ENCODE data around the gene CFAP69. TPM values are rescaled to one million over a fixed set of nuclear protein-coding genes. Genes with fewer than 3 reads are reported as not detected.

The CFAP69 gene
- 2.5 TPM in 2 replicates for total RNA-seq
- long read RNA-seq, partial matches to known transcripts = 1 of 1 reads
- long read RNA-seq, other reads (novel, unspliced or antisense) = 0 of 1 reads

DNA sequence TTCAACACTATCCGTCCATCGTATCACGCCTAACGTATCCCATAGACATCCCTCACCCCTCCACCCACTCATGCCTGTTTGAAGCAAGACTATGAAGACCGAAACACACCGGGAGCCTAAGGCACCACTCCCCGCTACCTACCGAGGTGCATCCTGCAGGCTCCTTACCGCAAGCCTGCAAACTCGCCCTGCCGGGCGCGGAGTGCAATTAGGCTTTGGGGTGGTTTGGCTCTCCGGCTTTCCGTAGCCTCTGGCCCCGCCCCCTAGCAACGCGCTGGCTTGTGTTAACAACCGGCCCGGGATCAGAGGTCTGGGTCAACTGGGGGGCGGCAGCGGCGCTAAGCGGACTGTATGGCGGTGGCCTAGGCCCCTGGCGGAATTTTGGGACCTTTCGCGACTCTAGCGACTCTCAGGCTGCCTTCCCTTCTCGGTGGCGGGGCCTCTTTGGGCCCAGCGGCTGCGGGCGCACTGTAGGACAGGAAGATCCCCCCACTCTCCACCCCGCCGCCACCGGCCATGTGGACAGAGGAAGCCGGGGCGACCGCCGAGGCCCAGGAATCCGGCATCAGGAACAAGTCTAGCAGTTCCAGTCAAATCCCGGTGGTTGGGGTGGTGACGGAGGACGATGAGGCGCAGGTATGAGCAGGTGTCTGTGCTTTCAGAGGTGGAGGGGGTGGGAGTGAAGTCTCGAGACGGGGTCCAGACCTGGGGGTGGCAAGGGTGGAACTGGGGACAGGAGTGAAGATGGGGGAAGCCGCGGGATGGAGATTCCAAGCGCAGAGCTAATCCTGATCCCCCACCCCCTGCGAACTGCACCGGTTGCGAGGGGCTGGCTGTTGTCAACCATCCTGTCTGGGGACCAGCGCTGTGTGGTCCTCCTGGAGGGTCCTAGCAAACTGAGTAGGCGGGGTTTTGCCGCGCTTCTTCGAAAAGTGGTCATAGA, at the start of gene CFAP69:
Gene CFAP69 (plus strand): TSS at position 266 of the 943 bp plus-strand sequence. CDS start 251 bp downstream, at position 517.
- peaks cover 63% of the 10 kb centered on the region for H3K27me3 Mint-ChIP-seq (ENCODE audit: low read depth)
- H3K27ac Mint-ChIP-seq (ENCODE audit: unreplicated experiment) = peak within 1 kb of the TSS; percentile 91
- peak; percentile 92 for DNase-seq (ENCODE audit: low read depth, low spot score)
- no peaks in the 10 kb centered on the region for H3K9me3 Mint-ChIP-seq
- peak; percentile 51 for TF ChIP-seq CTCF (conservative IDR thresholded peaks at IDR 0.05)
- H3K4me1 Mint-ChIP-seq = peaks cover 19% of the 10 kb centered on the region
- no peaks in the 10 kb centered on the region for H3K36me3 Mint-ChIP-seq (ENCODE audit: low read depth)
- peak within 1 kb of the TSS; percentile 96 for H3K4me3 Mint-ChIP-seq

DNA sequence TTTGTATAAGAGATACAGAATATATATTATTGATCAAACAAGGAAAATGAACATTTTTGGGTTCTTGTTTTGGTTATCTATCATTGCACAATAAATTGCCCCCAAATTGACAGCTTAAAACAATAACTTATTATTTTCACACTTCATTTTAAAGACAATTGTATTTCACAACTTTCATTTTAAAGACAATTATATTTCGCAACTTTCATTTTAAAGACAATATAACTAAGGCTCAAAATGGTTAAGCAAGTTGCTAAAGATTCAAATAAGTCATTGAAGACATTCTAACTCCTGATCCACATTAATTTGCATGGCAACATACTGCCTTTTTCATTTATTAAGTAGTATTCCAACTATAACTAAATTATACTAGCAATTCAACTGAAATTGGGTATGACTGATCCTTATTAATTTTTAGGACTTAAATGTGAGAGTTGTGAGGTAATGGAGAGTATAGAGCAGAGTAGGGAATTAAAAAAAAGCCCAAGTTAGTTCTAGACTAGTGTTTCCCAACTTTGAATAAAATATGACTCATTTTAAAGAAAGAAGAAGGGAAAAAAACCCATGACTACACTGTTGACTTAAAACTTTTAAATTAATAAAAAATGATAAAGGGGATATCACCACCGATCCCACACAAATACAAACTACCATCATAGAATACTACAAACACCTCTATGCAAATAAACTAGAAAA, 43.3 kb upstream of the CFAP69 start:
- Mint-ChIP-seq H3K27ac (ENCODE audit: unreplicated experiment) (no peak overlapping the region), H3K4me1 (no peaks in the 10 kb centered on the region), H3K36me3 (ENCODE audit: low read depth) (peaks cover 2% of the 10 kb centered on the region), H3K9me3 (peaks cover 2% of the 10 kb centered on the region), H3K4me3 (no peak overlapping the region), H3K27me3 (ENCODE audit: low read depth) (peaks cover 3% of the 10 kb centered on the region)
- no peak for TF ChIP-seq CTCF (conservative IDR thresholded peaks at IDR 0.05)
- no peak for DNase-seq (ENCODE audit: low read depth, low spot score)

- Mint-ChIP-seq H3K27me3 (ENCODE audit: low read depth) (peaks cover 30% of the 10 kb centered on the region), H3K4me1 (peaks cover 8% of the 10 kb centered on the region), H3K27ac (ENCODE audit: unreplicated experiment) (no peak overlapping the region), H3K4me3 (no peak overlapping the region), H3K9me3 (peaks cover 2% of the 10 kb centered on the region), H3K36me3 (ENCODE audit: low read depth) (peaks cover 2% of the 10 kb centered on the region)
- TF ChIP-seq CTCF (conservative IDR thresholded peaks at IDR 0.05) = no peak
- no peak for DNase-seq (ENCODE audit: low read depth, low spot score)
These were observed 37.0 kb upstream of the CFAP69 start for GRCh38 chr7:90207956-90208355.

- Mint-ChIP-seq H3K27ac (ENCODE audit: unreplicated experiment) (no peak overlapping the region), H3K9me3 (peaks cover 2% of the 10 kb centered on the region), H3K36me3 (ENCODE audit: low read depth) (peaks cover 2% of the 10 kb centered on the region)
These were observed 35.2 kb upstream of the CFAP69 start for GRCh38 chr7:90209776-90210175.

More at GRCh38 chr7:90209776-90210175, 35.2 kb upstream of the CFAP69 start:
- H3K4me3 Mint-ChIP-seq = peak overlapping the region; percentile 16
- peaks cover 30% of the 10 kb centered on the region for H3K27me3 Mint-ChIP-seq (ENCODE audit: low read depth)
- peaks cover 8% of the 10 kb centered on the region for H3K4me1 Mint-ChIP-seq
- no peak for DNase-seq (ENCODE audit: low read depth, low spot score)
- TF ChIP-seq CTCF (conservative IDR thresholded peaks at IDR 0.05) = no peak
